Measurements from ENCODE around the gene ARPIN. TPM values are rescaled to one million over a fixed set of nuclear protein-coding genes. Genes with fewer than 3 reads are reported as not detected.

The ARPIN gene
- total RNA-seq, 1 donor from 2014 or later = 17.5 TPM

Other genes starting within 250 kb of the ARPIN start
- 0.32 TPM for gene PLIN1, start 233.6 kb downstream of the ARPIN start, total RNA-seq
- gene PEX11A, start 222.2 kb downstream of the ARPIN start, total RNA-seq = 3.5 TPM
- not detected for gene WDR93, start 222.1 kb downstream of the ARPIN start, total RNA-seq
- 0.44 TPM for gene MESP1, start 161.7 kb downstream of the ARPIN start, total RNA-seq
- gene MESP2, start 136.6 kb downstream of the ARPIN start, total RNA-seq = 0.40 TPM
- 3.1 TPM for gene ANPEP, start 98.1 kb downstream of the ARPIN start, total RNA-seq
- gene AP3S2, start 19.0 kb downstream of the ARPIN start, total RNA-seq = 20.6 TPM
- 27.9 TPM for gene ZNF710, start 88.4 kb upstream of the ARPIN start, total RNA-seq
- 114 TPM for gene IDH2, start 189.5 kb upstream of the ARPIN start, total RNA-seq